Gastroesophageal sphincter (tissue), 3 donors: ENCODE data around the gene ANAPC2.

Experiments used
- CTCF ChIP-seq, 4 experiments: fragments of 200-600 bp in 2 of 4; fragments of 450-650 bp in 2 of 4; sonication (generic) in 1 of 4; IDR thresholded peaks; one replicate each; pipeline ENCODE4 v1.5.1; 2017 to 2019; ENCODE audit warnings: antibody characterized with exemption in 4 of 4, mild to moderate bottlenecking in 2 of 4, moderate library complexity in 2 of 4
- POLR2AphosphoS5 ChIP-seq: sonication (generic); formaldehyde crosslinking; IDR thresholded peaks from one replicate; pipeline ENCODE4 v1.6.1; 2017; ENCODE audit warnings: antibody characterized with exemption

- TF ChIP-seq CTCF (IDR thresholded peaks at IDR 0.05) (no peak), POLR2AphosphoS5 (no peak)
Measured at GRCh38 chr9:137148661-137149060, 39.7 kb downstream of the ANAPC2 start.
